LNCaP clone FGC (cell line): Measurements from ENCODE around the gene TRPM6.

Experiments
- DNase-seq: peaks from one replicate; pipeline ENCODE4 v3.0.0-alpha.2; 2011; ENCODE audit warnings: low read depth
- H3K4me3 ChIP-seq: 2 replicates; pipeline ENCODE4 v1.5.1; 2011; ENCODE audit warnings: mild to moderate bottlenecking, low read depth, low read length, control low read depth
- TF ChIP-seq, protein P1 (sequence below): IDR thresholded peaks from 2 replicates; pipeline ENCODE4 v1.5.1; 2012; ENCODE audit warnings: mild to moderate bottlenecking; ENCODE audit not compliant: control insufficient read depth, insufficient read depth; ENCODE audit errors: extremely low read depth

Gene TRPM6

DNA sequence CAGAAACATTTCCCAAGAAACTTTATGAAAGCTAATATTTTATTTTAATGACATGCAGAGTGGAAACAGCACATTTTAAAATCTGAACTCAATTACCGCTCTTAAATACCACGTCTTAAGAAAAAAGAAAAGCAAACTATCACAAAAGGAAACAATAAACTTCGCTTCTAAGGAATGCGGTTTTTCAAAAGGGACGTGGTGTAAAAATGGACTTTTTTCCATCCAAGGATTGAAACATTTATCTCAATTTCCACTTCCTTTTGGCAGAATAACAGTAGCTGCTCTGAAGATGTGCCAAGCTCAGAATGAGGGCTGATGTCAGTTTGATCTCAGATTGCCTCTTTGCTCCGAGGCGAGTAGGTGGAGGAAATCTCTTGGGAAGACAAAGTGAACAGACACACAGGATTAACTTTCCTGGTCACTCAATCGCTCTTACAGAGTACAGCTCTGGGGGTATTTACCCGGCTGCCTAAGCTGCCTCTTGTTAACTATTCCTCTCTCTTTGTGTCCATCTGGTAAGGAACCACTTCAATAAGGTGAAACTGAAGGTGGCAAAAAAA is 158.5 kb downstream of the TRPM6 start:
- no peak for DNase-seq
- H3K4me3 ChIP-seq, result no peak overlapping the region
- TF ChIP-seq, protein P1, sequence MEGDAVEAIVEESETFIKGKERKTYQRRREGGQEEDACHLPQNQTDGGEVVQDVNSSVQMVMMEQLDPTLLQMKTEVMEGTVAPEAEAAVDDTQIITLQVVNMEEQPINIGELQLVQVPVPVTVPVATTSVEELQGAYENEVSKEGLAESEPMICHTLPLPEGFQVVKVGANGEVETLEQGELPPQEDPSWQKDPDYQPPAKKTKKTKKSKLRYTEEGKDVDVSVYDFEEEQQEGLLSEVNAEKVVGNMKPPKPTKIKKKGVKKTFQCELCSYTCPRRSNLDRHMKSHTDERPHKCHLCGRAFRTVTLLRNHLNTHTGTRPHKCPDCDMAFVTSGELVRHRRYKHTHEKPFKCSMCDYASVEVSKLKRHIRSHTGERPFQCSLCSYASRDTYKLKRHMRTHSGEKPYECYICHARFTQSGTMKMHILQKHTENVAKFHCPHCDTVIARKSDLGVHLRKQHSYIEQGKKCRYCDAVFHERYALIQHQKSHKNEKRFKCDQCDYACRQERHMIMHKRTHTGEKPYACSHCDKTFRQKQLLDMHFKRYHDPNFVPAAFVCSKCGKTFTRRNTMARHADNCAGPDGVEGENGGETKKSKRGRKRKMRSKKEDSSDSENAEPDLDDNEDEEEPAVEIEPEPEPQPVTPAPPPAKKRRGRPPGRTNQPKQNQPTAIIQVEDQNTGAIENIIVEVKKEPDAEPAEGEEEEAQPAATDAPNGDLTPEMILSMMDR, result no peak

- TF ChIP-seq, protein P1, result no peak
- no peak overlapping the region for H3K4me3 ChIP-seq
- no peak for DNase-seq
Measured at GRCh38 chr9:74728176-74728575, 159.5 kb downstream of the TRPM6 start.

GRCh38 chr9:74726581-74726980 is 161.1 kb downstream of the TRPM6 start:
- no peak for DNase-seq
- no peak overlapping the region for H3K4me3 ChIP-seq
- TF ChIP-seq, protein P1, result no peak

- TF ChIP-seq, protein P1, result no peak
- H3K4me3 ChIP-seq, result no peak overlapping the region
Measured at GRCh38 chr9:74724317-74724716, 163.4 kb downstream of the TRPM6 start.

GRCh38 chr9:74721696-74722660 is 165.7 kb downstream of the TRPM6 start:
- DNase-seq, result no peak
- TF ChIP-seq, protein P1, result no peak
- no peak overlapping the region for H3K4me3 ChIP-seq

More at GRCh38 chr9:74724317-74724716, 163.4 kb downstream of the TRPM6 start:
- DNase-seq, result no peak

DNA sequence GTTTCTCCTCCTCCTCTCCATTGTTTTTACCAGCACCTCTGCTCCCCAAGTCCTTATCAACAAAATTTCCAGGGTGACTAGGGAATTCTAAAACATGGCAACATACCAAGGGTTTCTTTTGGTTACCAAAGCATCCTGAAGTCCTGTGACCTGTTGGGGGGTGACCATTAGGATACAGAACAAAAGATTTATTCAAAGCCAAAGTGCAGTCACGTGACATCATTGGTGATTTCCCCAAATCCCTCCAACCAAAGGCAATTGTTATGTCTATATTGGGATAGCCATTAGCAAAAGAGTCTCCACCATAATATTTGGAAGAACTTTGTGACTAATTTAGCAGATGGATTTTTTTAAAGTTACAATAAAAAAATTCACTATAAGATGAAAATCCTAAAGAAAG is 168.4 kb downstream of the TRPM6 start:
- TF ChIP-seq, protein P1, result no peak
- H3K4me3 ChIP-seq, result no peak overlapping the region
- no peak for DNase-seq
